Hindlimb muscle (tissue), 1 donor: ENCODE data around the gene CLPTM1L. TPM values are rescaled to one million over a fixed set of nuclear protein-coding genes. Genes with fewer than 3 reads are reported as not detected.

Experiments
- DNase-seq: peaks from one replicate; pipeline ENCODE4 v3.0.0-alpha.2; 2013
- polyA plus RNA-seq: library from polyadenylated mRNA; unstranded; fragments of 120-200 nt; gene quantifications from one replicate; pipeline ENCODE4 v1.2.1, GENCODE V29; 2013; ENCODE audit not compliant: insufficient read length

The CLPTM1L gene
- polyA plus RNA-seq, 1 donor, result 51.6 TPM

GRCh38 chr5:1273745-1274144 is 71.2 kb downstream of the CLPTM1L start:
- DNase-seq, result no peak

DNA sequence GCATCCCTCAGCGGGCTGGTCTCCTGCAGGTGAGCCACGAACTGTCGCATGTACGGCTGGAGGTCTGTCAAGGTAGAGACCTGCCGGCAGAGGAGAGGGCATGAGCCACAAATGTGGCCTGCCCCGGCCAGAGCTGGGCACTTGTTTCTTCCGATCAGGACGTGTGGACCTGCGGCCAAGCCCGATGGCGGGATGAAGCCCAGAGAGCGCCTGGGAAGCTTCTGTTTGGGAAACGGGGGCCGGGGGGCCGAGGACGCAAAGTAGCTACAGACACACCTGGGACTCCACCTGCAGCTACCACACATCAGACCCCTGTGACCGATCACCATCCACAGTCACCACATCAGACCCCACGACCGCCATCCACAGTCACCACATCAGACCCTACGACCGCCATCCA is 72.7 kb downstream of the CLPTM1L start:
- DNase-seq, result no peak

- DNase-seq, result no peak
Observed at GRCh38 chr5:1270933-1271914, 73.7 kb downstream of the CLPTM1L start.

- DNase-seq, result no peak
Observed at GRCh38 chr5:1270426-1270825, 74.5 kb downstream of the CLPTM1L start.

- DNase-seq, result no peak
Observed at GRCh38 chr5:1268666-1269065, 76.2 kb downstream of the CLPTM1L start.

- DNase-seq, result no peak
Observed at GRCh38 chr5:1268056-1268455, 76.8 kb downstream of the CLPTM1L start.

Other genes starting within 250 kb of the CLPTM1L start
- gene SLC12A7, start 233.0 kb downstream of the CLPTM1L start, polyA plus RNA-seq, result 10.2 TPM
- gene SLC6A19, start 143.5 kb downstream of the CLPTM1L start, polyA plus RNA-seq, result not detected
- not detected for gene SLC6A18, start 119.7 kb downstream of the CLPTM1L start, polyA plus RNA-seq
- not detected for gene TERT, start 50.0 kb downstream of the CLPTM1L start, polyA plus RNA-seq
- gene SLC6A3, start 100.3 kb upstream of the CLPTM1L start, polyA plus RNA-seq, result not detected
- gene LPCAT1, start 178.9 kb upstream of the CLPTM1L start, polyA plus RNA-seq, result 30.6 TPM